ENCODE results near the gene ACOX3.

The ACOX3 gene

DNA sequence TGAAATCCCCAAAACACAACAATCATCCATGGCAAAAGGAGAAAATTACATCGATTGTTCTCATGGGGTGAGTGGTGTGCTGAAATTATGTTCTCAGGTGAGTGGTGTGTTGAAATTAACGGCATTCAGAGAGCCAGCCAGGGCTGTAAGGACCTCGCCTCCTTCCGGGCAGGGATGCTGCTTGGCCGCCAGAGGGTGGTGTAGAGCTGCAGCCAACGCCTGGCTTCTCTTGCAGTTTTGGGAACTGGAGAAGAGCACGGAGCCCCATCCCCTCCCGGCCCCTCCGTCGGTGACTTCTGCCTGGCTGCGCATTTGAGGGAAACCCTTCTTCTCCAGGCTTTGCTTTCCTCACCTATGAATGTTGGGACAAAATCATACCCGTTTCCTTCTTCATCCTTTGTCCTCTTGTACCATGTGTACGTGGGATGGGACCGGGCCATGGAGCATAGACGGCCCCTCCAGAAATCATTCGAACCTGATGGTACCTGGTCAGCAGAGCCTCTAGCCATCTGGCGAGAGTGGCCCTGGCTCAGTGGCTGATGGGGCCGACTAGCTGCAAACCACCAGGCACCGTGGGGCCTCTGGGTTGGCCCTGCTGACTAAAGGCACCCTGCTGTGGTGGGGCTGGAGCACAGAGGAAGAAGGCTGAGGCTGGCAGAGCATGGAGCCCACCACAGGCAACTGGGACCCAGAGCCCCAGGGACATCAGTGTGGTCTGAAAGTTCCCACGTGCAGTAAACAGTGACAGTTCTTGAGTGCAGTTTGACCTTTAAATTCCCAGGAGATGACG is 28.4 kb upstream of the ACOX3 start:
- peak; percentile 10 for DNase-seq (ENCODE audit: low spot score)
- no peak for FAIRE-seq

DNA sequence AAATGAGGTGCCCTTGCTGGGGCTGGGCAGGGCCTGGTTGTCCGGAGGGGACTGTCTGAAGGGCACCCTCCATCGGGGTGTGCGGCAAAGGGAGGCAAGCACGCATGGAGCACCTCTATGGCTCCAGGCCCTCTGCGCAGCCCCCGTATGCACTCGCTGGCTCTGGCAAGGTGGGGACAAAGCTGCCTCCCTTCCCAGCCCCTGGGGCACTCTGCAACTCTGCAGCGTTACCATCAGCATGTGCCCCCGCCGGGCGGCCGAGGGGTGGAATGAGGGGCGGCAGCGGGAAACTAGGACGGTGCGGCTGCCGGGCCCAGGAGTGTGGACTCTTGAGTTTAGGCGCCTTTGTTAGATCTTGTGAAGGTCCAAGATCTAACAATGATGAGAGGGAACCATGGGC is 26.5 kb upstream of the ACOX3 start:
- no peak for DNase-seq (ENCODE audit: low spot score)
- no peak for FAIRE-seq

DNA sequence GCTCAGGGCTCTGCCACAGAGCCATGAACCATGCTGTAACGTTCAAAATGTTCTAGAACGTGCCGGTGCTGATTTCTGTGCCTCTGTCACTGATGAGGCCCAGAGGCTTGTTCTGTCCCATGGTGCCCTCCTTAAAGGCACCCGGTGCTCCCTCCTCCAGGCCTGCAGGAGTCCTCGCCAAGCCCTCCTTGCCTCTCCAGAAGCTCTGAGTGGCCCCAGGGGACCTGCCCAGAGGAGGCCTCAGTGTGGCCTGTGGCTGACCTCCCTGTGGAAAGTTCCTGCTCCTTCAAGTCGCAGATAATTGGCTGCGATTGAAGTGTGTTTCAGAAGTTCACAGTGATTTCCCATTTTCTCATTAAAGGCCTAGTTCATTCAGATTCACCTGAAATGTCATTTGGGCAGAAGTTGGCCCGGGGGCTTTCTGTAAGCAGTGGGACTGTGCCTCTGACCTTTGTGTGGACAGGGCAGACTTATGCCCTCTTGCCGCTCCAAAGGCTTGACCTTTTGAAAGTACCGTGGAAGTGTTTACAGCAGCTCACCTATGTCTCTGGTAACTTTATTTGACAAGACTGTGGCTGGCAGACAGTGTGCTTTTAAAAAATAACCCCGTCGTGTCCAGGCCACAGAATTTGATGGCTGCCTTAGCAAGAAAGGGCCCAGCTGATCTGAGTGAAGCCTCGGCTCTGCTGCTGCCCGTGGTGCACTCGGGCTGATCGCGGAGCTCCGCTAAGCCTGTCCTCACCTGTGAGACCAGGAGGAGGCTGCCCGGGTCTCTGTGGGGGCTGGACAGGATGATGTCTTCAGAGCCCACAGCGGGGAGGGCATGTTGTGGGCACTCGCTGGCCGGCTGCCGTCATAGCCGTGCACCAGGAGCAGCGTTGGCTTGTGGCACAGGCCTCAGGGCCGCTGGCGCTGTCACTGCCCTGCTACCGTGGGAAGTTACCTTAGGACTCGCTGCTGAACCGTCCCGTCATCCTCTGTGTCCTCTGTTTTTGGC is 25.4 kb upstream of the ACOX3 start:
- FAIRE-seq (no peak), DNase-seq (ENCODE audit: low spot score) (no peak)

DNA sequence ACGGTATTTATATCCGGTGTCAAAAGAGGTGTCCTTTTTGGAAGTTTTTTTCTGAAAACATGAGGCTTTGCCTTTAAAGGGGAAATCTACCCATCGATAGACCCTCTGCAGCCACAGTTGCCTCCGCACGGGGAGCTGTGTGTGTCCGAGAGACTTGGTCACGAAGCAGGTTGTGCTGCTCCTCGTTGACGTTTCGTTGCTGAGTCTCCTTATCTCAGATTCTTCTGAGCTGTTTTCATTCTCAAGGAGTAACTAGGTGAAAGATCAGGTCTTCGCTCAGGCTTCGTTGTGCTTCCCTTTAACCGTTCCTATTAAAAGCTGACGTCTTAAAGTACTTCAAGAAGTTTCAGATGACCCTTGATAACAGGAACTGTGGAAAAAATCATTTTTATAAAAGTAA is 23.9 kb upstream of the ACOX3 start:
- FAIRE-seq (no peak), DNase-seq (ENCODE audit: low spot score) (no peak)

DNA sequence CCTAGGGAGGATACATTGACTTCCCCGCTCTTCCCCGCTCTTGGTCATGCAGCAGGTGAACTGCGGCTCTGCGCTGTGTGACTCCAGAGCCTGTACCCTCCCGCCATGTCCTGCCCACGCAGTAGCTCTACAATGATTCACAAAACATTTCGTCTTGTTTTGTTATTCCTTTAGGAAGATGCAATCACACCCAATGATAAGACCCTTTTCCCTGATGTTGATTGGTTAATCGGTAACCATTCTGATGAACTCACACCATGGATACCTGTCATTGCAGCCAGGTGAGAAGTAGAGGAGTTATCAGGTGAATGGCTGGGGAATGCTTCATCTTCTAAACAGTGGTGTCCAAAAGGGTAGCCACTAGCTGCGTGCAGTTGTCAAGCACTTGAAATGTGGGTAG is 23.3 kb upstream of the ACOX3 start:
- DNase-seq (ENCODE audit: low spot score) (no peak), FAIRE-seq (no peak)

DNA sequence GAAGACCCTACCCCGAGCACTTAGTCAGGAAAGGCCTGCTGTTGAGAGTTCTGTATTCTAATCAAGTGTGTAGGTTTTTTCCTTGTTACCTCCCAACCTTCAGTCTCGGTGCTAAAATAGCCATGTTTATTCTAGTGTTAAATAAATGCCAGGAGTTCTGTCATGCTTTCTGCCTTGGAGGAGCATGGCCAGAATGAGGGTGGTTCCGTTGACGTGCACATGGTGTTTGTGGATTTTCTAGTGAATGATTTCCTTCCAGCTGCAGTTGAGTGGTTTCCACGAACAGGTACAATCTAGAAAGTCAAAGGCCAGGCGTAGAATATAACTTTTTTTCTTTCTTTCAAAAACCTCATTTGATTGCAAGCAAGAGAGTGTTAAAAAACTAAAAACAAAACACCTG is 21.1 kb upstream of the ACOX3 start:
- DNase-seq (ENCODE audit: low spot score) = no peak
- no peak for FAIRE-seq

DNA sequence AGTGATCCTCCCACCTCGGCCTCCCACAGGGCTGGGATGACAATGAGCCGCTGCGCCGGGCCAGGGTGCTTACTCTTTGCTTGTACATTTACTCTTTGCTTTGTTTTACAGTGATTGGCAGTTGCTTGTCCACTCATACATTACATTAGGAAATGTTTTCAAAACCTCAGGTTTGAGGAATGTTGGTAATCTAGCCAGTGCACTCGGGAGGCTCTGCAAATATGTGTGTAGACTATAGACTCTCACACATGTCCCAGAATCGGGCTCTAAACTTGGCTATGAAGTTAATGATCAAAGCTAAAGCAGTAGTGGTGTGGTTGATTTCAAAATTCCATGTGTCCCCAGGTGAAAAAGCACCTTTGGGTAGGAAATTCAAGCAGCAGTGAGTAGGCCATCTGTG is 20.6 kb upstream of the ACOX3 start:
- DNase-seq (ENCODE audit: low spot score) (no peak), FAIRE-seq (no peak)

DNA sequence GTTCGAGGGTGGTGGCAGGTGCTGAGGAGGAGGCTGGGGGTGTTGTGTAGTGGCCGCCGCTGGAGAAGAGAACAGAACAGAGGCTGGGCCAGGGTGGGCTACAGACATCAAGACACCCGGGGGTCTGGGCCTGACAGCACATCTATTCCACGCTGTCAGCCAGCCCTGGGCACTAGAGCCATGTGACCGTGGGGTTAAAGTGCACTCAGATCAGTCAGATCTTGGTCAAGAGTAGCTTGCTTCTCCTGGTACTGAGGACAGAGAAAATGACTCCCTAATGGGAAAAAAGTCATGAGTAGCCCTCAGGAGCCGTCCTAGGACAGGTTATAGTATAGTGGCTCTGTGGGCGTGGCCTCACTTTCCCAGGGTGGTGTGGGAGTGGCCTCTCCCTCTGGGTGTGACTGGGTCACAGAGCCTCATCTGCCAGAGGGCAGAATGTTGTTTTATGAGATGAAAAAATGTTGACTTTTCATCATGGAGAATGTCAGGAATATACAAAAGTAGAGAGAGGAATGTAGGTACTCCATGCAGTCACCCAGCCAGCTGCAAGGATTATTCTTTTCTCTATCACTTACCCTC is 19.4 kb upstream of the ACOX3 start:
- no peak for FAIRE-seq
- no peak for DNase-seq (ENCODE audit: low spot score)

DNA sequence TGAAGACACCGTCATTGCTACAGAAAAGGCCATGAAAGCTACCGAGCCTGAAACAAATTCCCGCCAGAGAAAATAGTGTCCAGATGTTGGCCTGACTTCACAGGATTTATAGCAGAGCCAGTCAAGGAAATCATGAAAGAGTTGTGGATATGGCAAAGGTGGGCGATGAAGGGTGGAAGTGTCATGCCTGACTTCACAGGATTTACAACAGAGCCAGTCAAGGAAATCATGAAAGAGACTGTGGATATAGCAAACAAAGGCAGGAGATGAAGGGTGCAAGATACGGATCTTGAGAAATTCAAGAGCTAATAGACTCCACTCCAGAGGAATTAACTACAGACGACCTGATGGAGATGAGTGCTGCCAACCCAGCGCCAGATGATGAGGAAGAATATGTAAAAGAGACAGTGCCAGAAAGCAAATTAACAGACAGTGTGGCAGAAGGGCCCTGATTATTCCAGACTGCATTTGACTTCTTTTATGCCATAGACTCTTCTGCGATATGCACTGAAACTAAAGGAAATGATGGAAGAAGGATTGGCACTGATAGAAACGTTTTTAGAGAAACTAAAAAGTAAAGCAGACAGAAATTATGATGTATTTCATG is 17.2 kb upstream of the ACOX3 start:
- DNase-seq (ENCODE audit: low spot score) = no peak
- FAIRE-seq = no peak

DNA sequence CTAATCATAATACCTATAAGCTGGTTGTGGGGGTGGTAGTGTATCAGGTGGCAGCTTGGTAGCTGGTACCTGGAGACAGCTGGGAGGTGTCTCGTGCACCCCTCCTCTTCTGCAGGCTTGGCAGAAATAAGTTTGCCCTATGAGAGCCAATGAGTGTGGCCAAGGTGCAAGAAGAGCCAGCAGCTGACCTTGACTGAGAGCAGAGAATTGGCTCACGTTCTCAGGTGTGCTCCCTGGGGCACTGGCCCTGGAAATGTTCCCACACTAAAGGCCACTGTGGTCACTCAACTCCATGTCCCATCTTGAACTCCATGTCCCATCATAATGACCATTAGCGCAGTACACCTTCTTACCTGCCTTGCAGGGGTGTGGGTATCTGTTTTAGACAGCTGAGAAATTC is 13.4 kb upstream of the ACOX3 start:
- FAIRE-seq = no peak
- no peak for DNase-seq (ENCODE audit: low spot score)

DNA sequence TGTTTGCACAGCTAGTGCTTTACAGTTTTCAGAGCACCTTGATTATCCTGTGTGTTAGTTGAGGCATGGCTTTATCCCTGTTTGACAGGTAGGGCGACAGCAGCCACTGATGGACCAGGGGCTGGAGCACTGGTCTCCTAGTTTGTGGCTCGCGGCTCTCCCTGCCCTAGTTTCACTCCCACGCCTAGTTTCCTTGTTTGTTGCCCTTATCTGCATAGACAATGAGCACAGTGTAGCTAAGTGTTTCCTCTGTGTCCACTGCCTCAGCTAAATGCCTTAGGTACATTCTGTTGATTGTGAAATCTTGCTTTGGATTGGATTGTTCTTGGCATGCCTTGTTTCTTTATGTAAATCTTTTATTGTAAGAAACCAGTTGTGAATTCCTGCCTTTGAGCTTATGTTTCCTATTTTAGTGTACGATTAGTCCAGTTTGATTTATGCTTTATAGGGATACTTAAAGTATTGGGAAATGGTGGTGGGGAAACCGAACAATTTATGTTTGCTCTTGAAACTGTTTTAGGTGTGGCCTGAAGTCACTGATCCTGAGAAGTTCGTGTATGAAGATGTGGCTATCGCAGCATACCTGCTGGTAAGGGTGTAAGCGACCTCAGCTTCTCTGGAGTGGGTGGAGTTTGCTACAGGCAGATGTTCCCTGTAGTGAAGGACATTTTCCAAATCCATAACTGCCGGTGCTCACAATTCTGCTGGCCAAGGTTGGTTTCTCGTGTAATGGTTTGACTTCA is 11.1 kb upstream of the ACOX3 start:
- FAIRE-seq (no peak), DNase-seq (ENCODE audit: low spot score) (no peak)

DNA sequence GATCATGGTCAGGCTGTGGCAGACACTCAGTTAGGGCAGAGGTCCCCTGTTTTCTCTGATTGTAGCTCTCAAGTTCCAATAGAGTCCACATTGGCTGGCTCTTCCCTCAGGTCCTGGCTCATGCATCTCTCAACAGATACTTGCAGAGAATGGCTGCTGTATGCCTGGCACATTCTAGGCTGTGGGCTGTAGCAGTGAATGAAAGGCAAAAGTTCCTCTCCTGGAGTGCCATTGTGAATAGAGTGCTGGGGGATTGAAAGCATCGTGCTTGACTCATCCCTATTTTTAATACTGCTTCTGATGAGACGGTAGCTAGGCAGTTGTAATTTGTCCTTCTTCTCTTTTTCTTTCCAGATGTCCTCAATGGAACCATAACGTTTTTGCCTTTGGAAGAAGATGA is 5.6 kb upstream of the ACOX3 start:
- FAIRE-seq = no peak

DNA sequence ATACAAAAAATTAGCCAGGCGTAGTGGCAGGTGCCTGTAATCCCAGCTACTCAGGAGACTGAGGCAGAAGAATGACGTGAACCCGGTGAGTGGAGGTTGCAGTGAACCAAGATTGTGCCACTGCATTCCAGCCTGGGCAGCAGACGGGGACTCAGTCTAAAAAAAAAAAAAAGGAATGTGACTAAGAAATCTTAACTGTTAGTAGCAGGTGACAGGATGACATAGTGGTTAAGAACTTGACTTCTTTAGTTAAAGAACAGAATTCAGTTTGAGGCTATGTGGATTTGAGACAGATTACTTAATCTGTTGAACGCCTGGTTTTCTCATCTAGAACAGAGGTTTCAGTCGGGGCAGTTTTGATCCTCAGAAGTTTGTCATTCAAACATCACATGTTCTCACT is 3.3 kb upstream of the ACOX3 start:
- FAIRE-seq (no peak), DNase-seq (ENCODE audit: low spot score) (no peak)

More for the DNA sequence above, 5.6 kb upstream of the ACOX3 start:
- DNase-seq (ENCODE audit: low spot score) = no peak

DNA sequence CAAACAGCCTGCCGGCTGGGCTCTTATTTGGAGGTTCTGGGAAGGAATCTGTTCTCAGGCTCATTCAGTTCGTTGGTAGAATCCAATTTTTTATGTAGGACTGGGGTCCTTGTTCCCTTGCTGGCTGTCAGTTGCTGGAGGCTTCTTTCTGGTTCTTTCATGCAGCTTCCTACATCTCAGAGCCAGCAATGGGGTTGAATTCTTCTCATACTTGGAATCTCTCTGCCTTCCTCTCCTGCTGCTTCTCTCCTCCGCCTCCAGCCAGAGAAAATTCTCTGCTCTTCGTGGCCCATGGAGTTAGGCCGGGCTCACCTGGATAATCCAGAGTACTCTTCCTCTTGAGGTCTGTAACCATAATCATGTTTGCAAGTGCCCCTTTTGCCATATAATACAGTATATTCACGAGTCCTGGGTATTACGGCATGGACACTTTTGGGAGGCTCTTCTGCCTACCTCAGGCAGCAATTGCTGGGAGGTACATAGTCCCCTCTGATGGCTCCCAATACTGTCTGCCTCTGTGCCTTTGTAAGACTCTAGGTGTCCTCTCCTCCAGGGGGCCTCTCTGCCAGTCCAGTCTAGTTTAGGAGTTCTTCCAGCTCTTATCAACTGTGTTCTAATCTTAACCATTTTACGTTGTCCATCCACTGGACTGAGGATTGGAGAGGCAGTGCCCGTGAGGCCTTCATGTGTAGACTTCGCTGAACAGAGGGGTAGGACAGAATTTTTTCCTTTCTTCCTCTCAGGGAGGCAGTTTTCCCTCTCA is 2.3 kb upstream of the ACOX3 start:
- no peak for FAIRE-seq
- DNase-seq (ENCODE audit: low spot score) = no peak

DNA sequence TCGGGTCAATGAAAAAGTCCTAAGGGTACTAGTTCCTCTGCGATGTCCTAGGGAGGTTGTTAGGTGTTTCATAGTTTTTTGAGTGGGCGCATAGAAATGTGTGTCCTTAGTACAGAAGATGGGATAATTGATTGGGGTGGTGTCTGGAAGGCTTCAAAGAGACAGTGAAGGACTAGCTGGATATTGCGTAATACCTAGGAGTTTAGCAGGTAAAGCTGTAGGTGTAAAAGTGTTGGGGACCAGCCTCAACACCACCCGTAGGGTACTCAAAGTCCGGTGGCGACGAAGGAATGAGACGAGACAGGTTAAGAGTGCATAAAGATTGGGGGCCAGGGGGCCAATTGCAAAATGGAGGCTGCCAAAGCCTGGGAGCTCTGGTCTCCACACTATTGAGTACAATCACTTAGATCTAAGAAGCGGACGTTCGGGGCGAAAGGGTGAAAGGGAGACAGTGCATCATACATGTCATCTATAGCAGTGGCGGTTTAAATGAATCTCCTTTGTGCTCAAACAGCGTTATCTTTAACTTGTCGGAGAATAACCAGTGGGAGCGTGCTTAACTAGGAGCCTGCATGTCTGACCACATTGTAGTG is 1.1 kb upstream of the ACOX3 start:
- no peak for DNase-seq (ENCODE audit: low spot score)
- FAIRE-seq = no peak

DNA sequence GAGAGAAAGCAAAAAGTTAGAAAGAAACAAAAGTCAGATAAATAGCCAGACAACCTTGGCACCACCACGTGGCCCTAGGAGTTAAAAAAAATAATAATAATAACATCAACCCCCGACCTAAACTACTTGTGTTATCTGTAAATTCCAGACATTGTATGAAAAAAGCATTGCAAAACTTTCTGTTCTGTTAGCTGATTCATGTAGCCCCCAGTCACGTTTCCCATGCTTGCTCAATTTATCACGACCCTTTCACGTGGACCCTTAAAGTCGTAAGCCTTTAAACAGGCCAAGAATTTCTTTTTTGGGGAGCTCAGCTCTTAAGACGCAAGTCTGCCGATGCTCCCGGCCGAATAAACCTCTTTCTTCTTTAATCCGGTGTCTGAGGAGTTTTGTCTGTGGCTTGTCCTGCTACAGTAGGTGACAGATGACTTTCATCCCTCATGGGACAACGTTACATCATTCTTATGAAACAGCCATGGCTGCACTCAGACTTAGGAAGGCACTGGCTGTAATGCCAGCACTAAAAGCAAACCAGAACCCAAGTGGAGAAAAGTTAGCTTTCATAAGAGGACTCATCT is 520 bp downstream of the ACOX3 start:
- DNase-seq (ENCODE audit: low spot score) = peak; percentile 5

DNA sequence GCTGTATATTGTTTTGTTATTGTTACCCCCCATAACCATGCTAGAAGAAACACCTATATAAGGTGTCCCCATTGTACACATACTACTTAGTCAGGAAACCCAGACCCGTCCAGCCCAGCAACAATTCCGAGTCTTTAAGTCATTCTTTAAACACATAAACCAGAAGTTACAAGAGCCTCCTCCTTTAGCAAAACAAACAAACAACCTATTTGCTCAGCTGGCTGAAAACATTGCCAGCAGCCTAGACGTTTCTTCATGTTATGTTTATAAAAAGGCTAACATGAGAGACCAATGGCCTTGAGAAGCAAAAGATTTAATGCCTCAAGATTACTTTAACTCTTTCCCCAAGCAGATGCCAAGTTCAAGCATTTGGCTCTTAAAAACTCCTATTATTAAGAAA is 1.4 kb downstream of the ACOX3 start:
- DNase-seq (ENCODE audit: low spot score) (no peak), FAIRE-seq (no peak)

More for the DNA sequence above, 520 bp downstream of the ACOX3 start:
- no peak for FAIRE-seq

DNA sequence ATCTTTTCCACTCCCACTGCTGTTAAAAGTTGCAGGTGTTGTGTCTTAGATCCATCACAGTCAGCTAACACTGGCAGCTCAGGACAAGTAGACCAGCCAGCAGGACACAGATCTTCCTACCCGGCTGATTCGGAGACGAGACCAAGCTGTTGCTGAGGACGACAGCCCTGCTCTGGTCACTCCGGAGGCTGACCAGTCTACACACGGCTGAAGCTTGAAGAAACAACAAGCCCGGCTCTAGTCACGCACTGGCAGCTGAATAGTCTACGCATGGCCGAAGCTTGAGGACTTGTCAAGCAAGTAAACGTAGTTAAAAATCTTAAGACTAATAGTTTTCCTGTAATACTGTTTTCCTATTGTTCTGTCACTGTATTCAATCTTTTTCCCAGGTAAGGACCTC is 1.8 kb downstream of the ACOX3 start:
- FAIRE-seq = no peak
- DNase-seq (ENCODE audit: low spot score) = no peak

DNA sequence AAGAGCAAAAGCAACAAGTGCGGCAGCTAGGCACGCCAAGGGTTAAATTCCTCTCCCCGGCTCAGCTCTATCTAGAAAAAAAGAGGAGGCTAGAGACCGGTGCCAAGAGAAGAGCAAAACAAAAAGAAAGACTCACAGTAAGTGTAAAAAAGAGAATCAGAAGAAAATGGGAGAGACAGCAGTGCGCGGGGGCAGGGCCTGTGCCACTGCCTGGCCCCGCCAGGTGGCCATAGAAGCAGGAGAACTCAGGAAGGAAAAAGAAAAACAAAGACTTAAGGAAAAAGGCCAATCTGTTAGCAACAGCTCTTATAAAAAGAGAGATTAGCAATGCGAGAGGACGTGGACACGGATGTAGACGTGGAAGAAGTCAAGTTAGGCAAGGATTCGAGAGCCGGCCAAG is 3.2 kb downstream of the ACOX3 start:
- DNase-seq (ENCODE audit: low spot score) = no peak
- FAIRE-seq = no peak

Measured in RCC 7860 (cell line).